CD4-positive, alpha-beta memory T cell (primary cell): Measurements from ENCODE around the gene HOXB13. TPM values are rescaled to one million over a fixed set of nuclear protein-coding genes. Genes with fewer than 3 reads are reported as not detected.
"Not testable (repeated sequence)": the region's sequence is repeated elsewhere in the genome, so short reads cannot be mapped to it uniquely, and the experiment has no call there.

Experiments used
- CTCF ChIA-PET: fragments of 350-600 bp; sonication (Branson Sonifier 250); formaldehyde crosslinking; loops from one replicate; lab custom pipeline; 2021; ENCODE audit warnings: inconsistent platforms; ENCODE audit not compliant: partially characterized antibody; lab: Charles Lee
- POLR2A ChIA-PET: fragments of 350-600 bp; sonication (Branson Sonifier 250); formaldehyde crosslinking; loops from one replicate; lab custom pipeline; 2021; ENCODE audit not compliant: partially characterized antibody; lab: Charles Lee
- DNase-seq, 5 donors: peaks; one replicate each; pipeline versions ENCODE4 v3.0.0 to v3.0.0-alpha.2; 2020 to 2022; ENCODE audit warnings: mixed read lengths in 1 of 5
- H3K27ac ChIP-seq: one replicate; pipeline ENCODE4 v1.7.0; 2013; ENCODE audit warnings: low read depth, low read length
- H3K27me3 ChIP-seq: 2 replicates; pipeline ENCODE4 v1.7.0; 2013; ENCODE audit warnings: mild to moderate bottlenecking, low read length, moderate library complexity; ENCODE audit not compliant: insufficient read depth
- H3K36me3 ChIP-seq: 2 replicates; pipeline ENCODE4 v1.7.0; 2013; ENCODE audit warnings: mild to moderate bottlenecking, low read length, moderate library complexity; ENCODE audit not compliant: insufficient read depth
- H3K4me1 ChIP-seq: 2 replicates; pipeline ENCODE4 v1.7.0; 2013; ENCODE audit warnings: mild to moderate bottlenecking, low read length, moderate library complexity; ENCODE audit not compliant: insufficient read depth
- H3K4me3 ChIP-seq, 2 donors: one replicate each; pipeline ENCODE4 v1.7.0; 2013; ENCODE audit warnings: low read length in 2 of 2, mild to moderate bottlenecking in 1 of 2
- H3K9me3 ChIP-seq, 2 donors: one replicate each; pipeline ENCODE4 v1.7.0; 2013; ENCODE audit warnings: low read length in 2 of 2, control low read depth in 1 of 2; ENCODE audit not compliant: control insufficient read depth in 1 of 2
- H3K27ac Mint-ChIP-seq, 7 donors: one replicate each; pipeline ENCODE4 v1.8.0; 2020 to 2021; ENCODE audit warnings: mixed read lengths in 7 of 7, mild to moderate bottlenecking in 6 of 7, inconsistent platforms in 3 of 7, moderate library complexity in 3 of 7
- H3K27me3 Mint-ChIP-seq, 2 donors: one replicate each; pipeline ENCODE4 v1.8.0; 2020 to 2021; ENCODE audit warnings: mixed read lengths in 2 of 2
- H3K36me3 Mint-ChIP-seq, 2 donors: one replicate each; pipeline ENCODE4 v1.8.0; 2020 to 2021; ENCODE audit warnings: mixed read lengths in 2 of 2, inconsistent platforms in 1 of 2, mild to moderate bottlenecking in 1 of 2
- H3K4me1 Mint-ChIP-seq, 4 donors: one replicate each; pipeline ENCODE4 v1.8.0; 2020 to 2021; ENCODE audit warnings: mixed read lengths in 4 of 4, mild to moderate bottlenecking in 1 of 4
- H3K4me3 Mint-ChIP-seq, 8 donors: one replicate each; pipeline ENCODE4 v1.8.0; 2020 to 2021; ENCODE audit warnings: mixed read lengths in 8 of 8, mild to moderate bottlenecking in 7 of 8, moderate library complexity in 6 of 8, inconsistent platforms in 3 of 8
- H3K9me3 Mint-ChIP-seq, 8 donors: one replicate each; pipeline ENCODE4 v1.8.0; 2020 to 2021; ENCODE audit warnings: mixed read lengths in 8 of 8, mild to moderate bottlenecking in 5 of 8, inconsistent platforms in 3 of 8, moderate library complexity in 1 of 8
- intact Hi-C: fragments of 100-400 bp; cut with micrococcal nuclease; formaldehyde crosslinking; loops from one replicate; pipeline ENCODE4 v1.15.1; 2023
- polyA plus RNA-seq, 2 donors: library from polyadenylated mRNA; unstranded; fragments of 300-500 nt; fragmentation: Illumina TruSeq; gene quantifications; one replicate each; pipeline ENCODE4 v1.2.3, GENCODE V29; 2021
- total RNA-seq, 2 experiments: library from RNA; stranded (reverse); gene quantifications; one replicate each; pipeline ENCODE4 v1.2.3, GENCODE V29; 2021

The HOXB13 gene
- total and polyA plus RNA-seq, 4 experiments from 2014 or later: not detected

GRCh38 chr17:48718761-48719641, 9.5 kb downstream of the HOXB13 start:
- CTCF ChIA-PET: interaction anchor here (1.9 kb wide), 1 partner anchor 41 kb away, joined by 5 read pairs; no protein-coding TSS in a partner anchor
- Histone ChIP-seq H3K9me3 (no peaks in the 10 kb centered on the region), H3K27ac (no peak overlapping the region), H3K36me3 (no peaks in the 10 kb centered on the region), H3K4me1 (peaks cover 27% of the 10 kb centered on the region), H3K27me3 (peaks cover 74% of the 10 kb centered on the region), H3K4me3 (no peak overlapping the region)
- POLR2A ChIA-PET: interaction anchor here (0.6 to 2.0 kb wide), 4 partner anchors 10 to 165 kb away, joined by 3 to 7 read pairs (median 3); partner anchors contain the start of gene HOXB13
- DNase-seq: peak in 1 of 5 donors; percentile 30
- Mint-ChIP-seq H3K9me3 (peaks cover 0 to 28% (median 6%) of the 10 kb centered on the region in 8 donors), H3K27me3 (peaks cover 68 to 75% of the 10 kb centered on the region in 2 donors), H3K4me3 (peak overlapping the region; percentile 20 to 69 (median 50)), H3K36me3 (peaks cover 0 to 2% of the 10 kb centered on the region in 2 donors), H3K4me1 (peaks cover 12 to 50% (median 22%) of the 10 kb centered on the region in 4 donors), H3K27ac (peak overlapping the region in 6 of 7 donors; percentile 30 to 93 (median 72))
- intact Hi-C loops: loop anchor here (5.0 kb wide), 1 partner anchor 33 kb away; no protein-coding TSS in a partner anchor

- H3K27me3 ChIP-seq: peaks cover 67% of the 10 kb centered on the region
- POLR2A ChIA-PET: interaction anchor here (0.6 to 2.0 kb wide), 4 partner anchors 11 to 165 kb away, joined by 3 to 7 read pairs (median 3); partner anchors contain the start of gene HOXB13
- intact Hi-C loops: loop anchor here (5.0 kb wide), 1 partner anchor 34 kb away; no protein-coding TSS in a partner anchor
- no peak overlapping the region for H3K4me3 ChIP-seq
- no peaks in the 10 kb centered on the region for H3K9me3 ChIP-seq
- H3K4me1 Mint-ChIP-seq: peaks cover 7 to 43% (median 17%) of the 10 kb centered on the region in 4 donors
- peaks cover 0 to 25% (median 6%) of the 10 kb centered on the region in 8 donors for H3K9me3 Mint-ChIP-seq
- H3K36me3 Mint-ChIP-seq: peaks cover 0 to 2% of the 10 kb centered on the region in 2 donors
- H3K4me1 ChIP-seq: peaks cover 20% of the 10 kb centered on the region
- H3K27ac Mint-ChIP-seq: peak overlapping the region in 4 of 7 donors; percentile 30 to 93 (median 69)
- no peaks in the 10 kb centered on the region for H3K36me3 ChIP-seq
- no peak overlapping the region for H3K27ac ChIP-seq
- peaks cover 65 to 72% of the 10 kb centered on the region in 2 donors for H3K27me3 Mint-ChIP-seq
- peak overlapping the region; percentile 7 to 69 (median 32) for H3K4me3 Mint-ChIP-seq
- CTCF ChIA-PET: interaction anchor here (1.9 kb wide), 1 partner anchor 40 kb away, joined by 5 read pairs; no protein-coding TSS in a partner anchor
- DNase-seq: no peak
Measured at GRCh38 chr17:48718227-48718760, 10.3 kb downstream of the HOXB13 start.

- Mint-ChIP-seq H3K4me3 (peak overlapping the region in 2 of 8 donors; percentile 50 to 51), H3K9me3 (peaks cover 0 to 24% (median 6%) of the 10 kb centered on the region in 8 donors), H3K27me3 (peaks cover 60 to 70% of the 10 kb centered on the region in 2 donors), H3K36me3 (peaks cover 0 to 2% of the 10 kb centered on the region in 2 donors), H3K27ac (peak overlapping the region in 5 of 7 donors; percentile 65 to 83 (median 78)), H3K4me1 (peaks cover 7 to 36% (median 15%) of the 10 kb centered on the region in 4 donors)
- Histone ChIP-seq H3K4me1 (peaks cover 15% of the 10 kb centered on the region), H3K9me3 (no peaks in the 10 kb centered on the region), H3K36me3 (no peaks in the 10 kb centered on the region), H3K27ac (no peak overlapping the region), H3K4me3 (no peak overlapping the region), H3K27me3 (peaks cover 64% of the 10 kb centered on the region)
- intact Hi-C loops: loop anchor here (5.0 kb wide), 1 partner anchor 35 kb away; no protein-coding TSS in a partner anchor
- DNase-seq: no peak
- CTCF ChIA-PET: interaction anchor here (1.9 kb wide), 1 partner anchor 39 kb away, joined by 5 read pairs; no protein-coding TSS in a partner anchor
- POLR2A ChIA-PET: interaction anchor here (1.2 to 2.0 kb wide), 3 partner anchors 11 to 112 kb away, joined by 3 to 7 read pairs (median 3); partner anchors contain the start of gene HOXB13
Measured at GRCh38 chr17:48717367-48718226, 11.0 kb downstream of the HOXB13 start.

- H3K36me3 Mint-ChIP-seq, DNase-seq, H3K4me3 Mint-ChIP-seq, H3K4me3 ChIP-seq, H3K9me3 ChIP-seq, H3K27ac ChIP-seq, CTCF ChIA-PET, H3K36me3 ChIP-seq: not testable (repeated sequence)
- intact Hi-C loops: loop anchor here (5.0 kb wide), 1 partner anchor 36 kb away; no protein-coding TSS in a partner anchor
- Mint-ChIP-seq H3K27ac (peak overlapping the region in 2 of 7 donors; percentile 35 to 75), H3K27me3 (peaks cover 59 to 67% of the 10 kb centered on the region in 2 donors), H3K9me3 (peaks cover 0 to 22% (median 6%) of the 10 kb centered on the region in 8 donors), H3K4me1 (peaks cover 7 to 31% (median 15%) of the 10 kb centered on the region in 4 donors)
- Histone ChIP-seq H3K27me3 (peaks cover 58% of the 10 kb centered on the region), H3K4me1 (peaks cover 13% of the 10 kb centered on the region)
- POLR2A ChIA-PET: interaction anchor here (1.0 kb wide), 1 partner anchor 11 kb away, joined by 3 read pairs; no protein-coding TSS in a partner anchor
Measured at GRCh38 chr17:48716549-48716948, 12.0 kb downstream of the HOXB13 start.

- DNase-seq: no peak
Measured at GRCh38 chr17:48715496-48716399, 12.8 kb downstream of the HOXB13 start.

More at GRCh38 chr17:48715496-48716399, 12.8 kb downstream of the HOXB13 start:
- H3K4me3 Mint-ChIP-seq: no peak overlapping the region
- peaks cover 0 to 21% (median 6%) of the 10 kb centered on the region in 8 donors for H3K9me3 Mint-ChIP-seq
- ChIA-PET POLR2A (interaction anchor here (1.0 kb wide), 1 partner anchor 12 kb away, joined by 3 read pairs; no protein-coding TSS in a partner anchor), CTCF (no interaction called here)
- intact Hi-C loops: loop anchor here (5.0 kb wide), 1 partner anchor 37 kb away; no protein-coding TSS in a partner anchor
- H3K27me3 Mint-ChIP-seq: peaks cover 58 to 66% of the 10 kb centered on the region in 2 donors
- no peaks in the 10 kb centered on the region for H3K9me3 ChIP-seq
- H3K27me3 ChIP-seq: peaks cover 55% of the 10 kb centered on the region
- H3K4me3 ChIP-seq: no peak overlapping the region
- peaks cover 7 to 28% (median 15%) of the 10 kb centered on the region in 4 donors for H3K4me1 Mint-ChIP-seq
- H3K4me1 ChIP-seq: peaks cover 13% of the 10 kb centered on the region
- peaks cover 0 to 2% of the 10 kb centered on the region in 2 donors for H3K36me3 Mint-ChIP-seq
- H3K27ac ChIP-seq: no peak overlapping the region
- H3K27ac Mint-ChIP-seq: peak overlapping the region in 2 of 7 donors; percentile 41 to 75
- no peaks in the 10 kb centered on the region for H3K36me3 ChIP-seq
